ENCODE measurements around the gene HDLBP. TPM values are rescaled to one million over a fixed set of nuclear protein-coding genes. Genes with fewer than 3 reads are reported as not detected.
"Not testable (repeated sequence)": the region's sequence is repeated elsewhere in the genome, so short reads cannot be mapped to it uniquely, and the experiment has no call there.

Gene HDLBP
- total RNA-seq, 2 experiments from 2014 or later: 243 to 251 TPM

DNA sequence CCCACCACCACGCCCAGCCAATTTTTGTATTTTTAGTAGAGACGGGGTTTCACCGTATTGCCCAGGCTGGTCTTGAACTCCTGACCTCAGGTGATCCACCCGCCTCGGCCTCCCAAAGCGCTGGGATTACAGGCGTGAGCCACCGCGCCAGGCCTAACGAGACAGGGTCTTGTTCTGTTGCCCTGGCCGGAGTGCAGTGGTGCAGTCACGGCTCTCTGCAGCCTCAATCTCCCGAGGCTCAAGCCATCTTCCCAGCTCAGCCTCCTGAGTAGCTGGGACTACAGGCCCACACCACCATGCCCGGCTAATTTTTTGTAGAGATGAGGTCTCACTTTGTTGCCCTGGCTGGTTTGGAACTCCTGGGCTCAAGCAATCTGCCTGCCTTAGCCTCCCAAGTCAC lies 118.2 kb downstream of the HDLBP start:
- H3K9me3 Mint-ChIP-seq; H3K27ac Mint-ChIP-seq; intact Hi-C loops (cut with micrococcal nuclease); H3K4me1 Mint-ChIP-seq (ENCODE audit: low read depth); POLR2A ChIA-PET; CTCF ChIA-PET; H3K4me3 Mint-ChIP-seq; DNase-seq; H3K36me3 Mint-ChIP-seq; H3K27me3 Mint-ChIP-seq: not testable (repeated sequence)

- no peak for DNase-seq
- CTCF ChIA-PET: no interaction called here
These were observed 119.9 kb downstream of the HDLBP start for GRCh38 chr2:241195506-241196130.

DNA sequence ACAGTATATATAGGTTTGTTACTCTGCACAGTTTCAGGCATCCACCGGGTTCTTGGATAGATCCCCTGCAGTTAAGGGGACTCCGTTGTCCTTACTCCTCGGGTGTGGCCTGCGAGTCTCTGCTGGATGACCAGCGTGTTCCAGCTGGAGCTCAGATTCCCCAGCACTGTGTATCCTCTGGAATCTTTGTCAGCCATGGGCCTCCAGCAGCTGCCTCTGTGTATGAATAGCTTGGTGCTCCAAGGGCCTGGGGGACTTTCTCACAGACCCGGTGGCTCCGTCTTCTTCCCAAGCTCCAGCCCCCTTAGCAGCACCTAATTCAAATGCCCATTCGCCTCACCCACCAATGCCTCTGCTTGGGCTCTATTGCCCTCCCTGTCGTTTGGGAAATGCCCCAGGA lies 120.7 kb downstream of the HDLBP start:
- no peaks in the 10 kb centered on the region for H3K27me3 Mint-ChIP-seq
- DNase-seq: no peak
- no peaks in the 10 kb centered on the region for H3K36me3 Mint-ChIP-seq
- H3K4me3 Mint-ChIP-seq: no peak overlapping the region
- no peaks in the 10 kb centered on the region for H3K9me3 Mint-ChIP-seq
- ChIA-PET CTCF (no interaction called here), POLR2A (no interaction called here)
- H3K4me1 Mint-ChIP-seq (ENCODE audit: low read depth): no peaks in the 10 kb centered on the region
- H3K27ac Mint-ChIP-seq: no peak overlapping the region
- intact Hi-C loops (cut with micrococcal nuclease): no loop called here

More at GRCh38 chr2:241195506-241196130, 119.9 kb downstream of the HDLBP start:
- POLR2A ChIA-PET: no interaction called here
- H3K27ac Mint-ChIP-seq: no peak overlapping the region
- no peaks in the 10 kb centered on the region for H3K9me3 Mint-ChIP-seq
- H3K4me3 Mint-ChIP-seq: no peak overlapping the region
- intact Hi-C loops (cut with micrococcal nuclease): no loop called here
- H3K36me3 Mint-ChIP-seq: no peaks in the 10 kb centered on the region
- no peaks in the 10 kb centered on the region for H3K4me1 Mint-ChIP-seq (ENCODE audit: low read depth)
- no peaks in the 10 kb centered on the region for H3K27me3 Mint-ChIP-seq

DNA sequence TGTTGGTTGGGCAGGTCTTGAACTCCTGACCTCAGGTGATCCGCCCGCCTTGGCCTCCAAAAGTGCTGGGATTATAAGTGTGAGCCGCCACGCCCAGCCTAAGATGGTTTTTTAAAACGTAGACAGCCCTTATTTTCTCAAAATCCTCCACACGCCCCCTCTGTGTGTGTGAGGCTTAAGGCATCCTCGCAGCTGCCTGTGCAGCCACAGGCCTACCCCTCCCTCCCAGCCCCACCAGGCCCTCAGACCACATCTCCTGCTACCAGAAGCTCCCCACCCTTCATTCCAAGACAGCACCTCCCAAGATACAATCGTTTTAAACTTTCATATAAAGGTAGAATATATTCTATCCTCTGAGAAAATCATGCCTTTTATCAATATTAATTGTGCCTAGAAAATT lies 122.2 kb downstream of the HDLBP start:
- Mint-ChIP-seq H3K27me3 (no peaks in the 10 kb centered on the region), H3K36me3 (no peaks in the 10 kb centered on the region), H3K4me1 (ENCODE audit: low read depth) (no peaks in the 10 kb centered on the region), H3K4me3 (no peak overlapping the region), H3K27ac (no peak overlapping the region), H3K9me3 (no peaks in the 10 kb centered on the region)
- intact Hi-C loops (cut with micrococcal nuclease): no loop called here
- ChIA-PET POLR2A (no interaction called here), CTCF (no interaction called here)
- DNase-seq: no peak

GRCh38 chr2:241191081-241191480 lies 124.4 kb downstream of the HDLBP start:
- CTCF ChIA-PET: no interaction called here
- no peak for DNase-seq
- Mint-ChIP-seq H3K27me3 (no peaks in the 10 kb centered on the region), H3K4me3 (no peak overlapping the region), H3K36me3 (no peaks in the 10 kb centered on the region), H3K4me1 (ENCODE audit: low read depth) (no peaks in the 10 kb centered on the region), H3K9me3 (no peaks in the 10 kb centered on the region), H3K27ac (no peak overlapping the region)
- intact Hi-C loops (cut with micrococcal nuclease): no loop called here
- POLR2A ChIA-PET: no interaction called here

DNA sequence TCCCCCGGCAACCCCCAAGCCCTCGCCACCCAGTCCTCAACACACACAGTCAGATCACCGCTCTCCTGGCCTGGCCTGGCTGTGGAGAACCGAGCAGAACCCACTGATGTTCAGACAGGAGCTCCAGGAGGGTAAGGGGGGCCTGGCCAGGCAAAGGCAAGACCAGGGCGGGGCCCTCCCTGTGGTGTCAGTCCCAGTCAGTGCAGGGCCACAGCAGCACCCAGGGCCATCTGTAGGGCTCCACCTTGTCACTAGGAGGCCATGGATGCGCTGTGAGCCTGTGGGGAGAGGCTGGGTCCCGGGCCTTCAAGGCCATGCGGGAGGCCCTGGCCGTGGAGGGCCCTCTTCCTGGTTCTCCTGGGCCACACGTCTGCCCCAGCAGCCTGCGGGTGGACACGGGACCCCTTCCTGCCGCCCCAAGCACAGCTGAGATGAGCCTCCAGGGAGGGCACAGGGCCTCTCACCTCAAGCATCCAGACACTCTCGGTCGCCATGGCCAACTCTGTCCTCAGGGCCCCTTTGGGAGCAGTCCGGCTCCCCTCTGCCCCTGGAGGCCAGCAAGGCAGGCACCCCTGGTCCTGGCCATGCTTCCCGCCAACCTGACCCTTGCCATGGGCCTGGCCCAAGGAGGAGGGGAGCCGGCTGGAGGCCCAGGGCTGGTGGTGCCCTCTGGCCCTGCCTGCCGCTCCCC lies 125.0 kb downstream of the HDLBP start:
- no peaks in the 10 kb centered on the region for H3K4me1 Mint-ChIP-seq (ENCODE audit: low read depth)
- H3K27me3 Mint-ChIP-seq: no peaks in the 10 kb centered on the region
- POLR2A ChIA-PET: no interaction called here
- no peak overlapping the region for H3K4me3 Mint-ChIP-seq
- H3K9me3 Mint-ChIP-seq: no peaks in the 10 kb centered on the region
- CTCF ChIA-PET: no interaction called here
- H3K36me3 Mint-ChIP-seq: no peaks in the 10 kb centered on the region
- intact Hi-C loops (cut with micrococcal nuclease): no loop called here
- H3K27ac Mint-ChIP-seq: no peak overlapping the region
- DNase-seq: no peak

DNA sequence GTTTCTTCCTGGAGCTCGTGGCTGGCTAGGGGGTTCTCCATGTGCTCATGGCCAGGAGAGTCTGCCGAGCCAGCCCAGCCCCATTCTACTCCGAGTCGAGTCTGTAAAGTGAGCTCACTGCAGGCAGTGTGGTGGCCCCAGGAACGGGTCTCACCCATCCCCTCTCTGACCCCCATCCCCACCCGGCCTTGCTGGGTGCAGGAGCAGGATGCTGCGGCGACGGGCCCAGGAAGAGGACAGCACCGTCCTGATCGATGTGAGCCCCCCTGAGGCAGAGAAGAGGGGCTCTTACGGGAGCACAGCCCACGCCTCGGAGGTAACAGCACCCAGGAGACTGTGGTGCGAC lies 125.6 kb downstream of the HDLBP start:
- POLR2A ChIA-PET: no interaction called here
- CTCF ChIA-PET: no interaction called here
- no peak for DNase-seq
- Mint-ChIP-seq H3K9me3 (no peaks in the 10 kb centered on the region), H3K27me3 (no peaks in the 10 kb centered on the region), H3K36me3 (no peaks in the 10 kb centered on the region), H3K27ac (no peak overlapping the region), H3K4me3 (no peak overlapping the region), H3K4me1 (ENCODE audit: low read depth) (no peaks in the 10 kb centered on the region)
- intact Hi-C loops (cut with micrococcal nuclease): no loop called here

GRCh38 chr2:241189093-241189855 lies 126.2 kb downstream of the HDLBP start:
- no peaks in the 10 kb centered on the region for H3K36me3 Mint-ChIP-seq

DNA sequence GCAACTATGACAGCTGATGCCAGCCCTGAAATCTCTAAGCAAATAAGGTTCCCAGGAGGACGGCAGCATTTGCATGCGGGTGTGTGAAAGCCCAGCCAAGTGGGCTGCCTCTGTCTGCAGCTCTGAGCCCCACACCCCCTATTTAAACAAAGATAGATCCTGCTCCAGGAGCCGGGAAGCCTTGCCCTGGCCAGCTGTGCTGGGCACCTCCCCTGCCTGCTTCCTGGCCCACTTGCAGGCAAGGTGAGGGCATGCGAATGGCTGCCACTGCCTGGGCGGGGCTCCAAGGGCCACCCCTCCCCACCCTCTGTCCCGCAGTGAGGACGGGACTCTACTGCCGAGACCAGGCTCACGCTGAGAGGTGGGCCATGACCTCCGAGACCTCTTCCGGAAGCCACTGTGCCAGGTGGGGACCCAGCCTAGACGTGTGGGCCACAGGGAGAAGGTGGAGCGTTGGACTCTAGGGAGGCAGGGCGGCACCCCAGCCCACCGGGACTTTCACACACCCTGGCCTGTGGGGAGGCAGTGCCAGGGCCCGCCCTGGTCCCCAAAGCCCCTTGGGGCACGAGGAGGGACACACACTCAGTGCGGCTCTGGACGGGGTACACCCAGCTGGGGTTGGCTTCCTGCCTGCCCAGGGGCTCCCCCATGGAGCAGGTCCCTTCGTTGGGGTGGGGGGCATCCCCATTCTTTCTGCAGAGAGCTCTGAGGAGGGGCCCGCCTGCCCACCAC lies 126.9 kb downstream of the HDLBP start, which contains the start of gene ANO7:
Gene ANO7, plus strand, starts transcription at position 317 of the 732 bp plus-strand sequence. CDS start 1,387 bp downstream, outside the sequence.
- ChIA-PET POLR2A (no interaction called here), CTCF (no interaction called here)
- no peak for DNase-seq
- Mint-ChIP-seq H3K9me3 (no peaks in the 10 kb centered on the region), H3K27ac (no peak within 1 kb of the TSS), H3K27me3 (no peaks in the 10 kb centered on the region), H3K4me1 (ENCODE audit: low read depth) (no peaks in the 10 kb centered on the region), H3K36me3 (peaks cover 3% of the 10 kb centered on the region), H3K4me3 (no peak within 1 kb of the TSS)
- intact Hi-C loops (cut with micrococcal nuclease): no loop called here

More at GRCh38 chr2:241189093-241189855, 126.2 kb downstream of the HDLBP start:
- Mint-ChIP-seq H3K9me3 (no peaks in the 10 kb centered on the region), H3K4me3 (no peak overlapping the region), H3K27me3 (no peaks in the 10 kb centered on the region), H3K4me1 (ENCODE audit: low read depth) (no peaks in the 10 kb centered on the region), H3K27ac (no peak overlapping the region)
- no peak for DNase-seq
- POLR2A ChIA-PET: no interaction called here
- CTCF ChIA-PET: no interaction called here
- intact Hi-C loops (cut with micrococcal nuclease): no loop called here

- no peak for DNase-seq
- intact Hi-C loops (cut with micrococcal nuclease): no loop called here
- Mint-ChIP-seq H3K27ac (no peak overlapping the region), H3K36me3 (peaks cover 5% of the 10 kb centered on the region), H3K9me3 (no peaks in the 10 kb centered on the region), H3K27me3 (no peaks in the 10 kb centered on the region), H3K4me1 (ENCODE audit: low read depth) (no peaks in the 10 kb centered on the region), H3K4me3 (no peak overlapping the region)
- ChIA-PET POLR2A (no interaction called here), CTCF (no interaction called here)
These were observed 127.6 kb downstream of the HDLBP start for GRCh38 chr2:241187918-241188234.

- H3K9me3 Mint-ChIP-seq: no peaks in the 10 kb centered on the region
- intact Hi-C loops (cut with micrococcal nuclease): no loop called here
- H3K27me3 Mint-ChIP-seq: no peaks in the 10 kb centered on the region
- peaks cover 11% of the 10 kb centered on the region for H3K36me3 Mint-ChIP-seq
- H3K4me3 Mint-ChIP-seq: no peak overlapping the region
- ChIA-PET POLR2A (no interaction called here), CTCF (no interaction called here)
- DNase-seq: no peak
- no peak overlapping the region for H3K27ac Mint-ChIP-seq
- H3K4me1 Mint-ChIP-seq (ENCODE audit: low read depth): no peaks in the 10 kb centered on the region
These were observed 128.2 kb downstream of the HDLBP start for GRCh38 chr2:241187101-241187917.

GRCh38 chr2:241185961-241186360 lies 129.5 kb downstream of the HDLBP start:
- DNase-seq: no peak
- intact Hi-C loops (cut with micrococcal nuclease): no loop called here
- POLR2A ChIA-PET: no interaction called here
- H3K27ac Mint-ChIP-seq: no peak overlapping the region
- CTCF ChIA-PET: no interaction called here
- no peak overlapping the region for H3K4me3 Mint-ChIP-seq
- no peaks in the 10 kb centered on the region for H3K27me3 Mint-ChIP-seq
- no peaks in the 10 kb centered on the region for H3K4me1 Mint-ChIP-seq (ENCODE audit: low read depth)
- H3K9me3 Mint-ChIP-seq: no peaks in the 10 kb centered on the region
- peaks cover 16% of the 10 kb centered on the region for H3K36me3 Mint-ChIP-seq

Data from activated CD4-positive, alpha-beta memory T cell treated with anti-CD3 and anti-CD28 coated beads for 36 hours (primary cell).